ENCODE measurements around the gene SORCS2. TPM values are rescaled to one million over a fixed set of nuclear protein-coding genes. Genes with fewer than 3 reads are reported as not detected.

Gene SORCS2
- total RNA-seq, 1 experiment from 2014 or later = 0.15 TPM

DNA sequence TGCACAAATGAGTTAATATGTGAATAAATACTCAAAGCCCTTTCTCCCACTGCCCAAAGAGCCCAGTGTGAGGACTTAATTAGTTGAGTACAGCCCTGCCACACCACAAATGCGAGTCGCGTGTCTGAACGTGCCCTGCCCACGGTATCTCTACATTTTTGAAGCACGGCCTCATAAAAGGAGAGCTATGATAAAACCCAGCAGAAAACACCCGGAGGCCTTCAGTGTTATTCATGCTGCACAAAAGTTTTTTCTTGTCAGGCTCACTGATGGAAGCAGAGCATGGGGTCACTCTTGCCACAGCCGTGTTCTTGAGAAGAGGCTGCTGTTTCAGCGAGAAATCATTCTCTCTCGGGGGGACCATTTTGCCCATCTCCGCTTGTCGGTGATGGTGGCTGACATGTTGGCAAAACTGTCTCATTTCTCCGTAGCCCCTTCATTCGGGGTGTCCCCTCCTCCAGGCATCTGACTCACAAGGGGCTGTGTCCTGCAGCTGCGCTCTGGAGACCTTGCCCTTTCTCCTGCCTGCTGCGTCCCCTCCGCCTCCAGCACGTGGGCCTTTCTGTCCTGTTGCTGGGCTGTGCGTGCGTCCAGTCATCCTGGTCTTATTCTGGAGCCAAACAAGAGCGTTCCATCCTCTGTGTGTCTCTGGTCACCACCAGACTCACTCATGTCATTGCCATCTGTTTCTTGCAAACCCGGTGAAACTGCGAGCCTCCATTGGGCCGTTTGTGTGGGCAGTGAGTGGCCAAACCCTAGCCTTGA lies 88.8 kb downstream of the SORCS2 start:
- no peaks in the 10 kb centered on the region for H3K4me1 ChIP-seq (ENCODE audit: control insufficient read depth, insufficient read depth, low read length)
- no peaks in the 10 kb centered on the region for H3K9me3 ChIP-seq (ENCODE audit: control insufficient read depth, insufficient read depth, low read depth, low read length)
- ATAC-seq = no peak
- intact Hi-C loops (cut with micrococcal nuclease; ENCODE audit: unreplicated experiment) (no loop called here), in situ Hi-C loops (cut with HindIII; ENCODE audit: low pct_unique_long_range_greater_than_20kb, low sequenced_read_pairs) (no loop called here)
- CTCF ChIA-PET = no interaction called here
- BruUV-seq (replicated peaks) = no TSS peak
- no peak overlapping the region for H3K27ac ChIP-seq (ENCODE audit: low read length)
- POLR2A ChIA-PET = no interaction called here
- H3K27me3 ChIP-seq (ENCODE audit: control insufficient read depth, insufficient read depth, low read length) = no peaks in the 10 kb centered on the region
- no peak overlapping the region for H3K4me3 ChIP-seq (ENCODE audit: low read depth in 2 of 2, low read length in 2 of 2)
- no peak for DNase-seq (ENCODE audit: low read depth, low spot score)
- TF ChIP-seq CTCF (IDR thresholded peaks at IDR 0.05) (no peak), SIN3A (IDR thresholded peaks at IDR 0.05; ENCODE audit: borderline replicate concordance, insufficient read depth, low read depth, low read length) (no peak), TCF7L2 (IDR thresholded peaks at IDR 0.05; ENCODE audit: low read depth, low read length) (no peak), POLR2AphosphoS5 (IDR thresholded peaks at IDR 0.05; ENCODE audit: low read depth, low read length) (no peak)
- TF ChIP-seq, protein P1, sequence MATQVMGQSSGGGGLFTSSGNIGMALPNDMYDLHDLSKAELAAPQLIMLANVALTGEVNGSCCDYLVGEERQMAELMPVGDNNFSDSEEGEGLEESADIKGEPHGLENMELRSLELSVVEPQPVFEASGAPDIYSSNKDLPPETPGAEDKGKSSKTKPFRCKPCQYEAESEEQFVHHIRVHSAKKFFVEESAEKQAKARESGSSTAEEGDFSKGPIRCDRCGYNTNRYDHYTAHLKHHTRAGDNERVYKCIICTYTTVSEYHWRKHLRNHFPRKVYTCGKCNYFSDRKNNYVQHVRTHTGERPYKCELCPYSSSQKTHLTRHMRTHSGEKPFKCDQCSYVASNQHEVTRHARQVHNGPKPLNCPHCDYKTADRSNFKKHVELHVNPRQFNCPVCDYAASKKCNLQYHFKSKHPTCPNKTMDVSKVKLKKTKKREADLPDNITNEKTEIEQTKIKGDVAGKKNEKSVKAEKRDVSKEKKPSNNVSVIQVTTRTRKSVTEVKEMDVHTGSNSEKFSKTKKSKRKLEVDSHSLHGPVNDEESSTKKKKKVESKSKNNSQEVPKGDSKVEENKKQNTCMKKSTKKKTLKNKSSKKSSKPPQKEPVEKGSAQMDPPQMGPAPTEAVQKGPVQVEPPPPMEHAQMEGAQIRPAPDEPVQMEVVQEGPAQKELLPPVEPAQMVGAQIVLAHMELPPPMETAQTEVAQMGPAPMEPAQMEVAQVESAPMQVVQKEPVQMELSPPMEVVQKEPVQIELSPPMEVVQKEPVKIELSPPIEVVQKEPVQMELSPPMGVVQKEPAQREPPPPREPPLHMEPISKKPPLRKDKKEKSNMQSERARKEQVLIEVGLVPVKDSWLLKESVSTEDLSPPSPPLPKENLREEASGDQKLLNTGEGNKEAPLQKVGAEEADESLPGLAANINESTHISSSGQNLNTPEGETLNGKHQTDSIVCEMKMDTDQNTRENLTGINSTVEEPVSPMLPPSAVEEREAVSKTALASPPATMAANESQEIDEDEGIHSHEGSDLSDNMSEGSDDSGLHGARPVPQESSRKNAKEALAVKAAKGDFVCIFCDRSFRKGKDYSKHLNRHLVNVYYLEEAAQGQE (IDR thresholded peaks at IDR 0.05; ENCODE audit: insufficient read depth in 1 of 2, low read depth in 2 of 2, low read length in 1 of 2) = no peak
- H3K36me3 ChIP-seq (ENCODE audit: control insufficient read depth, insufficient read depth, low read length) = no peaks in the 10 kb centered on the region

DNA sequence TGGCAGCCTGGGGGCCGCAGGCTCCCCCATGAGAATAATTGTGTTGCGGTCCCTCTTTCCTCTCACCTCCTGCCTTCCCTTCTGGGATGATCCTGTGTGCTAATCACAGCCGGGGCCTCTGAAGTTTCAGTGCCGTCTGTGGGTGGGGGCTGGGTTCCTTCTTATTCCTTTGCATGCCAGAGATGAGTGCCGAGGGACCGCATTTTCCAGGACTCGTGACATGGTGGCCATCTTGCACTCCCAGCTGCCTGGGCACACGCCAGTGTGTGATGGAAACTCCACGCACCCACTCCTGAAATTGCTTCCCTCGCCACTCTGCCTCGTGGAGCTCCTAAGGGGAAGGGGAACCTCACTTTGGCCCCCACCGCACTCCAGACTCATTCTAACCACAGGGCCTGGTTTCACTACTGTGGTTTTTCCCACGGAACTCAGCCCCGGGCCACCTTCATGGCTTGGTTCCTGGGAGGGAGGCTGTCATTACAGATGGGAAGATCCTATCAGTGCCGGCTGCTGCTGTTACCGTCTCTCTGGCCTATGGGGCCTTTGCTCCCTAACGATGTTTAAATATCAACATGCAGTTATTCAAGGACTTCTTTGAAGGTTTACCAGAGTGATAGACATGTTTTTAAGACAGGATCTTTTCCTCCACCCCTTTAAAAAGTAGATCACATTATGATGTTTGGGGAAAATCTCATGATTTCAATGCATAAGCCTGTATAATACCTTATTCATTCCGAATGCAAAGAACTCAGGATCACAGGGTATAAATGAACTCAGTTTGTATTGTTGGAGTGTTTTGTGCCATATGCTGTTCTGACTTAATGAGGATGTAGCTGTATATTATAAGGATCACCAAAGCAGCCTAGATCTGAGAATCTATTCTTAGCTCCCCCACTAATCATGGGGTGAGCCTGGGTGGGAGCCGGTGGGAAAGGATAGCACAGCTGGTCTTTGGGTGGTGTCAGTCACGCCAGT lies 89.6 kb downstream of the SORCS2 start:
- no peaks in the 10 kb centered on the region for H3K36me3 ChIP-seq (ENCODE audit: control insufficient read depth, insufficient read depth, low read length)
- no peaks in the 10 kb centered on the region for H3K4me1 ChIP-seq (ENCODE audit: control insufficient read depth, insufficient read depth, low read length)
- H3K4me3 ChIP-seq (ENCODE audit: low read depth in 2 of 2, low read length in 2 of 2) = no peak overlapping the region
- in situ Hi-C loops (cut with HindIII; ENCODE audit: low pct_unique_long_range_greater_than_20kb, low sequenced_read_pairs) (no loop called here), intact Hi-C loops (cut with micrococcal nuclease; ENCODE audit: unreplicated experiment) (no loop called here)
- POLR2A ChIA-PET = no interaction called here
- CTCF ChIA-PET = no interaction called here
- ATAC-seq (0 out of 2 replicates have a peak, but pooled peaks have one; percentile 43), DNase-seq (ENCODE audit: low read depth, low spot score) (no peak)
- no peak for TF ChIP-seq SIN3A (IDR thresholded peaks at IDR 0.05; ENCODE audit: borderline replicate concordance, insufficient read depth, low read depth, low read length)
- TF ChIP-seq TCF7L2 (IDR thresholded peaks at IDR 0.05; ENCODE audit: low read depth, low read length) = no peak
- TF ChIP-seq POLR2AphosphoS5 (IDR thresholded peaks at IDR 0.05; ENCODE audit: low read depth, low read length) = no peak
- no peak for TF ChIP-seq CTCF (IDR thresholded peaks at IDR 0.05)
- TF ChIP-seq, protein P1 (IDR thresholded peaks at IDR 0.05; ENCODE audit: insufficient read depth in 1 of 2, low read depth in 2 of 2, low read length in 1 of 2) = no peak
- BruUV-seq (replicated peaks) = no TSS peak
- H3K27me3 ChIP-seq (ENCODE audit: control insufficient read depth, insufficient read depth, low read length) = no peaks in the 10 kb centered on the region
- H3K9me3 ChIP-seq (ENCODE audit: control insufficient read depth, insufficient read depth, low read depth, low read length) = no peaks in the 10 kb centered on the region
- H3K27ac ChIP-seq (ENCODE audit: low read length) = no peak overlapping the region

All from Panc1 (cell line).